GOT3 (cell line): ENCODE data around the gene DGKD.
"Not testable (repeated sequence)": the region's sequence is repeated elsewhere in the genome, so short reads cannot be mapped to it uniquely, and the experiment has no call there.

Experiments used
- DNase-seq: peaks from one replicate; lab custom pipeline; 2025; ENCODE audit warnings: mixed read lengths; lab: John Stamatoyannopoulos, UW

Gene DGKD

DNA sequence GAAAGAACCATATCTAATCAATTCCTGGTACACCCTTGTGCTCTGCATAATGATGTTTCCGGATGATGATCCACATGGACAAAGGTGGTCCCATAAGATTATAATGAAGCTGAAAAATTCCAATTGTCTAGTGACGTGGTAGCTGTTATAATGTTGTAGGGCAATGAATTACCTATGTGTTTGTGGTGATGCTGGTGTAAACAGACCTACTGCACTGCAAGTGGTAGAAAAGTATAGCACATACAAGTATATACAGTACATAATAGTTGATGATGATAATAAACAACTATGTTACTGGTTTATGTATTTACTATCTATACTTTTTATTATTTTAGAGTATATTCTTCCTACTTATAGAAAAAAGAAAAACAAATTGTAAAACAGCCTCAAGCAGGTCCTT is 8.4 kb downstream of the DGKD start:
- DNase-seq, result no peak

DNA sequence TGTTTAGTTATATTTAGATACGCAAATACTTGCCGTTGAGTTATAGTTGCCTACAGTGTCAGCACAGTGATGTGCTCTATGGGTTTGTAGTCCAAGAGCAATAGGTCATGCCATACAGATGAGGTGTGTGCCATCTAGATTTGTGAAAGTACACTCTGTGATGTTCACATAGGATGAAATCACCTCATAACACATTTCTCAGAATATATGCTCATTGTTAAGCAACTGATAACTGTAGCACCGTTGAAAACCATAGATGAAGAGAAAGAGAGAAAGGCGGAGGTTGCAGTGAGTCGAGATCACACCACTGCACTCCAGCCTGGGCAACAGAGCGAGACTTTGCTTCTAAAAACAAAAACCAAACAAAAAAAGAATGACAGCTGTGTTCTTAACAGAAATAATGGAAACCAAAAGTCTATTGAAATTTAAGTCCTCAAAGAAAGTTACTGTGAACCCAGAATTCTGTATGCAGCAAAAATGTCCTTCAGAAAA is 9.5 kb downstream of the DGKD start:
- DNase-seq, result no peak

DNA sequence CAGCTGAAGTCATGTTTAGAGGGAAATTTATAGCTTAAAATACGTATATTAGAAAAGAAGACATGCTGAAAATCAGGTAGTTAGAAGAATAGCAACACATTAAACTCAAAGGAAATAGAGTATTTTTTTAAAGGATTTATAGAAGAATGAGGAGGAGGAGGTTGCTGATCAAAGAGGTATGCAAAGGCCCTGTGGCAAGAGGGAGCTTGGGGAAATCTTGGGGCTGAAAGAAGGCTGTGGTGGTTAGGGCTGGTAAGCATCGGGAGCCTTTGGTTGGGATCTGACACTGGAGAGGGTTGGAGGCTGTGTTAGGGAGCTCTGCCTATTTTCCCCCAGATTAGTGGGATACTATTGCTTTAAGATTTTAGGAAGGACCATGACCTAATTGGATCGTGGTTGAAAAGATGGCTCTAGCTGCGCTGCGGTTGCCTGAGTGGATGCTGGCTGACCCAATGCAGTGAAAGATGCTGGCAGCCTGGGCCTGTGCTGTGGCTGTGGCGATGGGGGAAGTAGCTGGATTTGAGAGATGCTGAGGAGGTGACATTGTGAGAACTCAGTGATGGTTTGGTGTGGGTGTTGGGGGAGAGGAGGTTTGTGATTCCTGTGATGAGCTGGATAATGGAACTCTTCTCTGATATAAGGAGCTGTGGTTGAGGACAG is 11.7 kb downstream of the DGKD start:
- DNase-seq, result no peak

DNA sequence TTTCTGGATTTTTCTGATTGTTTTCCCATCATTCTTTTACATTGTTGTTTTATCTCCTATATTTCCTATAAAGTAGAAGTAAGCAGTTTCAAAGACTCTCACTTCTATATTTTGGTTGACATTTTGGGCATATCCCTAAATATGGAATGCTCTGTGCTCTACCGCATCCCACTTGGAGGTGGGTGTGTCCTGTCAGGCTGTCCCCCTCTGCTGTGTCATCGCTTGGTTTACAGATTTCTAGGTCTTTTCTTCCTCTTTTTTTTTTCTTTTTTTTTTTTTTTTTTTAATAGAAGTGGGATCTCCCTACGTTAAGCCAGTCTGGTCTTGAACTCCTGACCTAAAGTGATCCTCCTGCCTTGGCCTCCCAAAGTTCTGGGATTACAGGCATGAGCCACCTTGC is 13.3 kb downstream of the DGKD start:
- DNase-seq, result no peak

DNA sequence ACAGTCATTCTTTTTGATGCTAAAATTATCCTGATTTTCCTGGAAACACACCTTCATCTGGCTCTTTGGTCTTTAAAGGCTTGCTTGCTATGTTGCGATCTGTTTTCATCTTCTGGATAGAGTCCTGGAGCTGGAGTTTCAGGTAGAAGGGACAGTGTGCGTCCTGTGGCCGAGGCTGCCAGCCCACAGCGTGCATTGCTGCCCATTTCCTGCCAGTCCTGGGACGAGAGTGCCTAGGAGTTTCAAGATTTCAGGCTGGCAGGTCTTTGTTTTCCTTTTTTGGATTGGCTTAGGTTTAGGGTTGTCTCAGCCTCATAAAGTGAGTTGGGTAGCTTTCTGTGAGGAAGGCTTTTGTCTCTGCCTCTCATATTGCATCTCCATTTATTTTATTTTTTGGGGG is 14.5 kb downstream of the DGKD start:
- DNase-seq, result no peak

DNA sequence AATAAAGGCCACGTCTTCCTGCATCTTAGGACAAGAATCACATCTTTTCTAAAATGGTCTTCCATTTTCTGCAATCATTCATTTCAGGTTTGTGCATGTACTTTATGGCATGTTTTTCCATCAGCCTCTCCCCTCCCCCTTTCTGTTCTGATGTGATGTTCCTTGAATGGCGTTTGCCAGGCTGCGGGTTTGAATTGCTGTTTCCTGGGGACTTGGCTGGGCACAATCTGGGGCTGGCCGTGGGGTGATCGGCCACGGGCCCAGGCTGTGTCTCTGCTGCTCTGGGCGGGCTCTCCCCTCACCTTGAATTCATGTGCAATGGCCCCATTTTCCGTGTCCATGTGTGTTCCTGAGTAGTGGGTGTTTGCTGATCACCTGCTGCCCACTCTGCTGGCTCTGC is 15.2 kb downstream of the DGKD start:
- no peak for DNase-seq

DNA sequence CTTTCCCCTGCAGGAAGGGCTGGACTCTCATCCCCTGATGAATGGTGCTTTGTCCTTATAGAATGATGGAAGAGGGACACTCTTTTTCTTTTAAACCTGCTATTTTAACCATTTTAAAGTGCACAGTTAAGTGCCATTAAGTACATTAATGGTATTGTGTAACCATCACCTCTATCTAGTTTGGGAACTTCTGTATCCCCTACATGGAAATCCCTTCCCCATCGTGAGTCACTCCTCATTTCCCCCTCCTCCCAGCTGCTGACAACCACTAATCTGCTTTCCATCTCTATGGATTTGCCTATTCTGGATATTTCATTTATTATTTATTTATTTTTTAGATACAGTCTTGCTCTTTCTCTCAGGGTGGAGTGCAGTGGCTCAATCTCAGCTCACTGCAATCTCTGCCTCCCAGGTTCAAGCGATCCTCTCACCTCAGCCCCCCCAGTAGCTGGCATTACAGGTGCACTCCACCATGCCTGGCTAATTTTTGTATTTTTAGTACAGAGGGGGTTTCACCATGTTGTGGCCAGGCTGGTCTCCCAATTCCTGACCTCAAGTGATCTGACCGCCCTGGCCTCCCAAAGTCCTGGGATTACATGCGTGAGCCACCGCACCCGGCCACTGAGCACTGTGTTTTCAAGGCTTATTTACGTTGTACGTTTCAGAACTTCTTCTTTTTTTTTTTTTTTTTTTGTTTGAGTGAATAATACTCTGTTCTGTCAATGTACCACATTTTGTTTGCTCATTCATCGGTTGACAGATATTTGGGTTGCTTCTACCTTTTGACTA is 15.8 kb downstream of the DGKD start:
- no peak for DNase-seq

DNA sequence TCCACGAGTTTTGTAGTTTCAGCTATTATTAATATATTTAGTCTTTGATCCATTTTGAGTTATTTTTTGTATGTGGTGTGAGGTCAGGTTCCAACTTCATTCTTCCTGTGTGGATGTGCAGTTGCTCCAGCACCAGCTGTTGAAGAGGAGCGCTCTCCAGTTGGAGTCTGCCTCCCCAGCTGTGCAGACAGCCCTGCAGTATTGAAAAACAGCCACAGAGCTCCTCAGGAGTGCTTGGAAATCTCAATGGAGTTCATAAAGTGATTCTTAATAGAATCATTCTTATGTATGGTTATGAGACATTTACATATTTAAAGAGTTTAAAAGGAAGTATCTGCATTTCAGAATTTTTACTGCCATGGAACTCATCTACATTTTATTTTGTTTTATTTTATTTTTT is 17.3 kb downstream of the DGKD start:
- DNase-seq, result no peak

DNA sequence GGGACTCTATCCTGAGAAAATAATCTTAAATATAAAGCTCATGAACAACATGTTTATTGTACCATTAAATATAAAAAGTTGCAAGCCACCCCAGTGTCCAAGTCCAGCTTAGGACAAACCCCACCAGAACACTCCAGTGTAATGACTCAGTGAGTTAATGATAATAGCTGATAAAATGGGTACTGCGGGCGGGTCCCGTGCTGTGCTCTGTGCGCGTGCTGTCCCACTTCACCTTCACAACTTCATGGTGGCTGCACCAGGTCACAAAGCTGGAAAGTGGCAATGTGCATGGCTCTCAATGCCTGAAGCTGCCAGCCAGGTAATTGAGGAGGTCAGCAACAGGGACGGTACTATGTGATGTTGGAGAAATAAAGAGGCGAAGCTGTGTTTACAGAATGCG is 18.6 kb downstream of the DGKD start:
- DNase-seq, result no peak

DNA sequence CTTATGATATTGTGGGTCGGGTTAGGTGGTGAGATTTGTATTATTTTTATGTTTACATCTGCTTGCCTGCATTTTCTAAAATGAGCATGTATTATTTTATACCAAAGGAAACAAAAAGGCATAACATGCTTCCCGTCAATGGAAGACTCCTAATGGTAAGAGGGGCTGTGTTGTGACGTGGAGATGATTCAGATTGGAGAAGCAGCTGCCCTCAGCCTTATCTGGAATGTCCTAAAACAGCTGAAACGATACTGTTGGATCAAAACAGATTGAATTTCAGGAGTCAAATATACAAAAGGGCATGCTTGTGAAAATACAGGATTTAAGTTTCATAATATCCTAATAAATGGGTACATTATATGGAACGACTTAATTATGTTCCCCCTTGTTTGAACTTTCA is 19.0 kb downstream of the DGKD start:
- no peak for DNase-seq

DNA sequence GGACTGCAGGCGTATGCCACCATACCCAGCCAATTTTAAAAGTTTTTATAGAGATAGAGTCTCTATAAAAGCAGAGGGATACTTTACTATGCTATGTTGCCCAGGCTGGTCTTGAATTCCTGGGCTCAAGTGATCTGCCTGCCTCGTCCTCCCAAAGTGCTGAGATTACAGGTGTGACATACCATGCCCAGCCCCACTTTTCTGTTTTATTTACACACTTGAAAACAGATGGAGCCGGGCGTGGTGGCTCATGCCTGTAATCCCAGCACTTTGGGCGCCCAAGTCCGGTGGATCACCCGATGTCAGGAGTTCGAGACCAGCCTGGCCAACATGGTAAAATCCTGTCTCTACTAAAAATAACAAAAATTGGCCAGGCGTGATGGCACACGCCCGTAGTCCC is 20.5 kb downstream of the DGKD start:
- DNase-seq, result not testable (repeated sequence)

DNA sequence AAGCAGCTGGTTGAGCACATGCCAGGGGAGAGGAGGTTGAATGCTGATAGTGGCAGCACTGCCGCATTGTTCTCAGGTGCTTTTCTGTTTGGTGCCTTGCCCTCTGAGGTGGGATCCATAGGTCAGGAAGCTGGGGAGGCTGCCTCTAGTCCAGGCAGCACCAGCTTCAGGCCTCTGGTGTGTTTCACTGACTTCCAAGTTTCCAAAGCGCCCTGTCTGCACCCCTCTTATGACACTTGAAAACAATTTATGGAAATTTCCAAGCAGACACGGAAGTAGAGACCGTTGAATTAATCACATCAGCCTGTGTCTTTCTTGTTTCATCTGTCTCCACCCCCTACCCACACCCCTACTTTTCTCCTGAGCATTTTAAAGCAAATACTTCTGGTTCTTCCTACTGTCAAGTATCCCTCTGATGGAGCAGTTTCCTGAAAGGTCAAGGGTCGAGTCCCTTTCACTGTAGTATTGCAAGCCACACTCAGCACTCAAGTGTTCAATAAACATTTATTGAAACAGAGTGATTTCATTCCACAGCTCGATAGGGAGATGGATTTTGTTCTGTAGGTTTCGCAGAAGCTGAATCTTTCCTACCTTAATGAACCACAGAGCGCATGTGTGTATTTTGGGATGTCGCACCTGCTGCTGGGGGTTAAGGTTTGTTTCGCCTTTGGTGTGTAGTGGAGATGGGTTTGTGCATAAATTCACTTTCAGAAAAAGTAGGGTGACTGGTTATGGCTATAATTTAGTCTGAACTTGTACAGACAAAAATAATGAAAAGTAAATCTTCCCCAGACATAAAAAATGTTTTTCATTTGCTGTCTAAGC is 21.4 kb downstream of the DGKD start:
- no peak for DNase-seq

DNA sequence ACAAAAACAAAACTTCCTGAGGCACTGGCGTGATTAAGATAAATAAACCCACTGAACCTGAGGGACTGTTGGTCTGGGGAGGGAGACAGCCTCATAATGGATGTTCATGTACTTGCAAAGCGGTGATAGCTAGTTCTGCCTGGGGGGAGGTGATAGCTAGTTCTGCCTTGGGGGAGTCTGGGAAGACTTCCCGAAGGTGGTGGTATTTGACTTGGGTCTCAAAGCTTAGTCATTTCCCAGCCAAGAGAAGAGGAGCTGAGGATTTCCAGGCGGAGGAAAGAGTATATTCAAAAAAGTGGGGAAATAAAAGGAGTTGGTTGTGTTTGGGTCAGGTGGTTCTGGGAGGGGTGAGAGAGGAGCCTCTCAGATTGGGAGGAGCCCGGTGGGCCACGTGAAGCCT is 24.7 kb downstream of the DGKD start:
- DNase-seq, result no peak

DNA sequence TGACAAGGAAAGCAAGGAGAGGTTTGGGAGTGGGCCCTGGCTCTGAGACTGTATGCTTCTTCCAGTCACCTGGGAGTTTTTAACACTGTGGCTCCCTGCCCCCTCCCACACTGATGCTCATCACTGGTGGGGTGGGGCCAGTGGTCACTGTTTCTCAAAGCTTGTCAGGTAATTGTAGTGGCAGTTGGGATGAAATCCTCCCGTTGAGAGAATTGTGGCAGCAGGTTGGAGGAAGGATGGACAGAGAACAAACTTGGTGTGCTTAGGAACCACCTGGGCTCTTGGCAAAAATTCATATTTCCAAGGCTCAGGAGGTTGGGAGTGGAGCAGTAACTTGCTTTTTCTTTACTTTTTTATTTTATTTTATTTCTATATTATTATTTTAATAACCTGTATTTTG is 25.1 kb downstream of the DGKD start:
- no peak for DNase-seq

DNA sequence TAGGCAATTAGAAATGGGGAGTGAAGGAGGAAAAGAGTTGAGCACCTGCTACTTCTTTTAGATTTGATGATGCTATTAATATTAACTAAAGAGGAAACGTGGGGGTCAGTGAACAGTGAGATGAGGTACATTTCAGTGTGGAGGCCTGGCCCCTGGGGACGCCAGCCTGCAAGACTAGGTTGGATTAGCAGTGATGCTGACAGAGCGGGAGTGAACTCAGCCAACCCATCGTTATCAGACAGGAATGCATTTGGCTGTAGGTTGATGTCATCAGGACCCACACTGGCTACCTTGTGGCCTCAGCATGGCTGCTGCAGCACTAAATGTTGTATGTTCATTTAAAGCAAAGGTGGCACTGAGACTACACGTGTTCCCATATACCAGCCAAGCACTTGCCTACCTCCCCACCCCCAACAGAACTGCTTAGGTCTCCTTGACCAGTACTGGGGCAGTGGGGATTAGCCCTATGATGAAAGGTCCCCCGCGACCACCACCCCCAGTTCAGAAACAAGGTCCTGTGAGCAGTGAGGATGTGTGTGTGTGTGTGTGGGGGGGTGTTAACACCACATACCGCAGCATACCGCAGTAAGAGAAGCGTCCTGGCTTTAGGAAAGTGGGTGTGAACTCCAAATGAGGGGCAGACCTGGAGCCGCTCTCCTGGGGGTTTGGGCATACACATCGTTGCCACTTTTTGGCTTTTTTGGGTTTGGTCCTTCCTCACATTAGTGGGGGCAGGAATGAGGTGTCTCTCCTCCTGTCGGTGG is 26.0 kb downstream of the DGKD start:
- no peak for DNase-seq

DNA sequence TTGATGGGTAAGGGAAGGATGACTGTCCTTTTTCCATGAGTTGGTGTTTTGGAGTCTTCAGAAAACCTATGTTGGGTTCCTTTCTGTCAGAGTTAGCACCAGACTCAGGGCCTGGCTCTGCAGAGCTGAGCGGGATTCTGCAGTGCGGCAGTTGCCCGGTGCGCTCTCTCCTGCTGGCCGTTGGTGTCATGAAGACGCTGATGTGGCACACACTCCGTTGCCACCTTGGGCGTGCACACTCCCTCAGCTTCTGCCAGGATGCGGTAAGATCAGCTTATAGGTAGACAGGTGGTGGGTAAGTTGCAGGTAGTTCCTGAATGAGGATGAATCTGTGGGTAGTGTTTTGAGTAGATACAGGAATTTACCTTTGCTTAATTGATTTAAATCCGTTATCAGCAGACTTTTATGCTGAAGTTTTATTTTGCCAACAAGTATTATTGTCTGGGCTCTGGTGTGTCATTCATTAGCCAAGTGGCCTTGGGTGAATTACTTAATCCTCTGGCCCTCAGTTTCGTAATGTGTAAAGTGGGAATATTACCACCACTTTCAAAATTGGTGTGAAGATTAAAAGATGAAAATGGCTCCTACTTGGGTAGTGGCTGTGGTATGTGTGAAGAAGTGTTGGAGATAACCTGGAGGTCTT is 26.8 kb downstream of the DGKD start:
- DNase-seq, result no peak

DNA sequence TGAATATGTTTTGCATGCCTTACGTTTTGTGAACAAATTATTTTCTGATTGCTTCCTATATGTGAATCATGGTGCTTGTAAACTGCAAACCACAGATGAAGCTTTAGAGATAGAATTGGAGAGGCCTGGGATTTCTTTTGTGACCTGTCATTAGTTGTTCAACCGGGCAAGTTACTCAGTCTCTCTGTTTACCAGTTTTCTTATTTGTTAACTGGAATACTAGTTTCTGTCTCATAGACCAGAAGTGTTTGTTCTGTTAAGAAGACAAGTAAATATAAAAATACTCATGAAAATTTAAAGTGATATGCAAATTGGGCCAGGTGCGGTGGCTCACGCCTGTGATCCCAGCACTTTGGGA is 27.3 kb downstream of the DGKD start:
- no peak for DNase-seq

DNA sequence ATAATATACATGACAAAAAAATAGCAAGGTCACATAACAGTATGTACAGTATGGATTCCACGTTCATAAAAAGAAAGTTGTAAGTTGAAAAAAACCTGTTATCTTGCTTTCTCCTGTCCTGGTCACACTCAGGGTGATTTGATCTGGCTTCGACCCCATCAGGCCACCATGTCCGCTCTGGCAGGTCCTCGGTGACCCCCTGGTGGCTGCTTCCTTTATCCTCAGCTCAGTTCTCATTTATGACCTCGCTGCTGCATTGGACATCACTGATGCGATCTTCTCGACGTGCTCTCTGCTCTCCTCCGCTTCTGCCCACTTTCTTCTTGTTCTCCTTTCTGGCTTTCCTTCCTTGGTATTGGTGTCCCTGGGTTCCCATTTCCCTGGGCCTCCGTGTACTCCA is 29.7 kb downstream of the DGKD start:
- no peak for DNase-seq

DNA sequence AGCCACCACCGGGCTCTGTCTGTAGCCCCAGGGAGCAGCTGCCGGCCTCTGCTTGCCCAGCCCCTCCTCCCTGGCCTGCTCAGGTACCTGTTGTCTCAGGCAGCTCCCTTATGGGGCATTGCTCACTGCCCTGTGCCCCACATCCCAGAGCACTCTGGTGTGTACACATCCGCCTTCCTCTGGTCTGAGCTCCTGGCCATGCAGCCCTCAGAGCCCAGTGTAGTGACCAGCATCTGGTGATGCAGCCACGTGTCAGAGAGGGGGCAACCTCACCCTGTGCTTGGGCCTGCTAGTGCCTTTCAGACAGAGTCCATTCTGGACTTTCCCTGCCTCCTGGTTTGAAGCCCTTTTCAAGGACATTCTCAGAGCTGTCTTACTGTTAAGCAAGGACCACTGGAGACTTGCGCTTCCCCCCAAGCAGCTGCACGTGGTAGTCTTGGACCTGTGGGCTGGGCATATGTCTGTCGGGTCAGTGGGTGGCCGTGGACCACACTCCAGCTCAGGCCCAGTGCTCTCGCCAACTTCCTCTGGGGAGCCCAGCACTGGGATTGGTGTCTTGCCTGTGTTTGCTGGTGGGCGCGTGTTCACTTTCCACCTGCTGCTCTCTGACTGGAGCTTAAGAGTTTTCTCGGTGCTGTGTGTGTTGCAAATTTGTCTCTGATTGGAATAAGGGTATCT is 30.7 kb downstream of the DGKD start:
- DNase-seq, result no peak

DNA sequence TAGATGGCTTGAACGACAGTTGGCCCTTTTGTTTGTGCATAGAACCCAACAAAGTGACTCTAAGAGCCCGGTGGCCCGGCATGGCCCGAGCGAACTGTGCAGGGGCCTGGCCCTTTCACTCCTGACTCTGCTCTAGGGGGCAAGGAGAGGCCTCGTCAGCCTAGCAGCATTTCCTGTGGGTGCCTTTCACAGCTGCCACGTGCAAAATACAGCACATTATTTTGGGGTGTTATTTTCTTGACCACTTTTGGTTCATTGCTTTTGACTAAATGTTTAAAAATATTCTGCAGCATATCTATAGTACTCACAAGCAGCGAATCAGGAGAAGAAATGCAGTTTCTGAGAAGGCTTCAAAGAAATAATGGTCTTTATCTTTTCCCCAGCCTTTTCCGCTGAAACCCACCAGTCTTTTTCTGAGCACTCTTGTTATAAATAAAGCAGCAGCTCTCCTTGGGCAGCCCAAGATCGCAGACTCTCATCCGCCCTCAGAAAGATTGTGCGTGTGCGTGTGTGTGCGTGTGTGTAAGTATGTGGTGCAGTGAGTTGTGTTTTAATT is 31.3 kb downstream of the DGKD start:
- DNase-seq, result no peak
